Common myeloid progenitor, CD34-positive (primary cell): ENCODE results near the gene SCAI.

Experiments
- CTCF ChIA-PET: fragments of 350-600 bp; sonication (Branson Sonifier 250); formaldehyde crosslinking; loops from one replicate; lab custom pipeline; 2021; ENCODE audit warnings: antibody characterized with exemption; lab: Charles Lee
- POLR2A ChIA-PET: fragments of 350-600 bp; sonication (Branson Sonifier 250); formaldehyde crosslinking; loops from one replicate; lab custom pipeline; 2021; ENCODE audit warnings: antibody characterized with exemption; lab: Charles Lee
- DNase-seq, 3 donors: peaks; one replicate each; pipeline versions ENCODE4 v3.0.0 to v3.0.0-alpha.2; 2013
- H3K27ac ChIP-seq, 2 experiments: 1 replicate in 1 of 2; 2 replicates in 1 of 2; pipeline ENCODE4 v1.7.0; 2013; ENCODE audit warnings: inconsistent platforms in 2 of 2, low read length in 2 of 2, mild to moderate bottlenecking in 2 of 2, low read depth in 1 of 2, moderate library complexity in 1 of 2; ENCODE audit not compliant: severe bottlenecking in 2 of 2, insufficient read depth in 1 of 2, poor library complexity in 1 of 2
- H3K27me3 ChIP-seq, 5 experiments: replicated peaks in 2 of 5; 1 replicate in 3 of 5; 2 replicates in 2 of 5; pipeline versions ENCODE4 v1.6.1 to v1.7.0; 2013; ENCODE audit warnings: low read length in 4 of 5, mild to moderate bottlenecking in 2 of 5, moderate library complexity in 2 of 5, inconsistent platforms in 1 of 5; ENCODE audit not compliant: insufficient read depth in 5 of 5, control insufficient read depth in 4 of 5
- H3K36me3 ChIP-seq, 4 experiments: 1 replicate in 2 of 4; 2 replicates in 2 of 4; pipeline versions ENCODE4 v1.6.1 to v1.7.0; 2013; ENCODE audit warnings: low read length in 3 of 4, control low read depth in 1 of 4, mild to moderate bottlenecking in 1 of 4; ENCODE audit not compliant: control insufficient read depth in 4 of 4, insufficient read depth in 4 of 4
- H3K4me1 ChIP-seq, 4 experiments: 1 replicate in 3 of 4; 2 replicates in 1 of 4; pipeline versions ENCODE4 v1.6.1 to v1.7.1; 2013; ENCODE audit warnings: low read length in 3 of 4, mild to moderate bottlenecking in 3 of 4, control low read depth in 1 of 4, inconsistent platforms in 1 of 4, moderate library complexity in 1 of 4; ENCODE audit not compliant: control insufficient read depth in 4 of 4, insufficient read depth in 4 of 4; ENCODE audit errors: control extremely low read depth in 1 of 4
- H3K4me3 ChIP-seq, 7 experiments: 1 replicate in 4 of 7; 2 replicates in 3 of 7; pipeline versions ENCODE4 v1.5.1 to v1.7.0; 2013; ENCODE audit warnings: mild to moderate bottlenecking in 7 of 7, low read length in 6 of 7, moderate library complexity in 6 of 7, inconsistent platforms in 2 of 7, low read depth in 2 of 7, control low read depth in 1 of 7; ENCODE audit not compliant: insufficient read depth in 4 of 7, control insufficient read depth in 1 of 7; ENCODE audit errors: extremely low read depth in 1 of 7
- H3K9me3 ChIP-seq, 5 experiments: 1 replicate in 4 of 5; 2 replicates in 1 of 5; pipeline versions ENCODE4 v1.6.1 to v1.7.1; 2013; ENCODE audit warnings: low read length in 4 of 5, mild to moderate bottlenecking in 2 of 5, inconsistent platforms in 1 of 5, low read depth in 1 of 5, moderate library complexity in 1 of 5; ENCODE audit not compliant: control insufficient read depth in 4 of 5, insufficient read depth in 2 of 5; ENCODE audit errors: control extremely low read depth in 1 of 5
- WGBS: methylation state at CpG from one replicate; pipeline ENCODE4 v1.1.5; 2013; ENCODE audit not compliant: insufficient coverage; 5-methylcytosine and 5-hydroxymethylcytosine counted together

SCAI gene

GRCh38 chr9:124908098-124908497, 235.2 kb downstream of the SCAI start:
- no peak for DNase-seq
- H3K4me1 ChIP-seq, result no peaks in the 10 kb centered on the region
- H3K36me3 ChIP-seq, result peaks cover 7 to 44% (median 25%) of the 10 kb centered on the region in 4 experiments
- H3K9me3 ChIP-seq, result no peaks in the 10 kb centered on the region
- no peak overlapping the region for H3K4me3 ChIP-seq
- no peak overlapping the region for H3K27ac ChIP-seq
- ChIA-PET POLR2A (interaction anchor here (0.6 to 0.7 kb wide), 2 partner anchors 9 to 53 kb away, joined by 3 read pairs; no protein-coding TSS in a partner anchor), CTCF (interaction anchor here (1.0 kb wide), 1 partner anchor 58 kb away, joined by 4 read pairs; no protein-coding TSS in a partner anchor)
- H3K27me3 ChIP-seq, result no peaks in the 10 kb centered on the region
- WGBS, result no CpG with 5 or more reads among the region's 2 CpGs

GRCh38 chr9:124906966-124907365, 236.4 kb downstream of the SCAI start:
- no CpG with 5 or more reads among the region's 1 CpG for WGBS
- Histone ChIP-seq H3K27me3 (no peaks in the 10 kb centered on the region), H3K9me3 (no peaks in the 10 kb centered on the region), H3K4me1 (no peaks in the 10 kb centered on the region), H3K4me3 (no peak overlapping the region), H3K36me3 (peaks cover 7 to 42% (median 23%) of the 10 kb centered on the region in 4 experiments), H3K27ac (no peak overlapping the region)
- DNase-seq, result no peak
- ChIA-PET CTCF (no interaction called here), POLR2A (no interaction called here)

GRCh38 chr9:124899845-124900244, 243.5 kb downstream of the SCAI start:
- CTCF ChIA-PET, result interaction anchor here (2.9 kb wide), 1 partner anchor 9 kb away, joined by 16 read pairs; no protein-coding TSS in a partner anchor
- Histone ChIP-seq H3K4me1 (no peaks in the 10 kb centered on the region), H3K36me3 (peaks cover 9 to 50% (median 33%) of the 10 kb centered on the region in 4 experiments), H3K27me3 (no peaks in the 10 kb centered on the region), H3K9me3 (no peaks in the 10 kb centered on the region), H3K27ac (no peak overlapping the region), H3K4me3 (no peak overlapping the region)
- 85% methylated on average over 4 of the region's 9 CpGs for WGBS
- POLR2A ChIA-PET, result no interaction called here
- peak in 1 of 3 donors; percentile 8 for DNase-seq

GRCh38 chr9:124897570-124898460, 245.5 kb downstream of the SCAI start:
- ChIA-PET CTCF (no interaction called here), POLR2A (no interaction called here)
- peaks cover 15 to 58% (median 42%) of the 10 kb centered on the region in 4 experiments for H3K36me3 ChIP-seq

GRCh38 chr9:124894741-124895170, 248.6 kb downstream of the SCAI start:
- CTCF ChIA-PET, result interaction anchor here (1.2 to 4.6 kb wide), 13 partner anchors 8 to 120 kb away, joined by 3 to 30 read pairs (median 9); partner anchors contain the start of genes OLFML2A and WDR38
- H3K36me3 ChIP-seq, result peaks cover 13 to 66% (median 50%) of the 10 kb centered on the region in 4 experiments
- no peak overlapping the region for H3K27ac ChIP-seq
- no peaks in the 10 kb centered on the region for H3K27me3 ChIP-seq
- no peak overlapping the region for H3K4me3 ChIP-seq
- H3K4me1 ChIP-seq, result no peaks in the 10 kb centered on the region
- DNase-seq, result peak; percentile 75 to 88 (median 87)
- H3K9me3 ChIP-seq, result no peaks in the 10 kb centered on the region
- POLR2A ChIA-PET, result no interaction called here

More at GRCh38 chr9:124897570-124898460, 245.5 kb downstream of the SCAI start:
- 83% methylated on average over 3 of the region's 6 CpGs for WGBS
- H3K27me3 ChIP-seq, result no peaks in the 10 kb centered on the region
- no peak overlapping the region for H3K4me3 ChIP-seq
- H3K9me3 ChIP-seq, result no peaks in the 10 kb centered on the region
- DNase-seq, result no peak
- H3K27ac ChIP-seq, result no peak overlapping the region
- H3K4me1 ChIP-seq, result no peaks in the 10 kb centered on the region

DNA sequence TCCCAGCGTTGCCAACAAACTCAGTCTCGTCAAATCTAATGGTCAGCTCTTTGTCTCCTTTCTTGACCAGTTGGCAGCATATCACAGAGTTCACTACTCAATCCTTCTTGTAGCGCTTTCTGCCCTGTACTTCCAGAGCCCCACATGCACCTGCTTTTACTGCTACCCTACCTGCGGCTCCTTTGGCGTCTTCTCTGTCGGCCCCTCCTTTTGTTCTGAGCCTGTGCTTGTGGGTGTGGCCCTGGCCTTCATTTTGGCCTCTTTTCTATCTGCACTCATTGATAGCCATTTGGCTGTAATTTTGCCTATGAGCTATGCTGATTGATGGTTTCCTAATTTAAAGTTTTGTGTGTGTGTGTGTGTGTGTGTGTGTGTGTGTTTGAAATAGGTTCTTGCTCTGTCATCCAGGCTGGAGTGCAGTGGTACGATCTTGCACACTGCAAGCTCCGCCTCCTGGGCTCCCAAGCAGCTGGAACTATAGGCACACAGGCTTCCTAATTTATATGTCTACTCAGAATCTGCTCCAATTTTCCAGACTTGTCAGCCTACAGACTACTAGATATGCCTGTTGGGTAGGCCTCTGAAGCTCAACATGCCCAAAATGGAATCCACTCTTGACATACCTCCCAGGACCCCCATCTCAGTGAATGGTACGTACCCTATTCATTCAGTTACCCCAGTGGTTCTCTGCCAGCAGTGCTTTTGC, 249.1 kb downstream of the SCAI start:
- POLR2A ChIA-PET, result no interaction called here
- Histone ChIP-seq H3K4me1 (no peaks in the 10 kb centered on the region), H3K36me3 (peaks cover 12 to 66% (median 47%) of the 10 kb centered on the region in 4 experiments), H3K9me3 (no peaks in the 10 kb centered on the region), H3K4me3 (no peak overlapping the region), H3K27ac (no peak overlapping the region), H3K27me3 (no peaks in the 10 kb centered on the region)
- DNase-seq, result no peak
- CTCF ChIA-PET, result interaction anchor here (0.7 to 4.6 kb wide), 18 partner anchors 8 to 248 kb away, joined by 3 to 30 read pairs (median 7); partner anchors contain the start of genes OLFML2A and WDR38
- 94% methylated on average over 8 of the region's 9 CpGs for WGBS
